Brain pericyte (primary cell): ENCODE results near the gene LHCGR.

Source experiments
- DNase-seq: peaks from one replicate; pipeline ENCODE4 v3.0.0-alpha.2; 2012; ENCODE audit warnings: low read depth, low spot score

Gene LHCGR

GRCh38 chr2:48755473-48755872 is at the start of gene LHCGR:
Gene LHCGR (minus strand): TSS chr2:48755724. CDS start chr2:48755671, 53 bp downstream.
- DNase-seq, result no peak

- no peak for DNase-seq
Observed at GRCh38 chr2:48799601-48800000, 44.1 kb upstream of the LHCGR start.

GRCh38 chr2:48795065-48795464 is 39.5 kb upstream of the LHCGR start:
- no peak for DNase-seq

GRCh38 chr2:48793671-48794070 is 38.1 kb upstream of the LHCGR start:
- DNase-seq, result no peak

GRCh38 chr2:48792030-48792429 is 36.5 kb upstream of the LHCGR start:
- DNase-seq, result no peak

- no peak for DNase-seq
Observed at GRCh38 chr2:48790407-48791170, 35.1 kb upstream of the LHCGR start.

- no peak for DNase-seq
Observed at GRCh38 chr2:48787580-48787979, 32.1 kb upstream of the LHCGR start.

- DNase-seq, result no peak
Observed at GRCh38 chr2:48781366-48781765, 25.8 kb upstream of the LHCGR start.

- no peak for DNase-seq
Observed at GRCh38 chr2:48779019-48779716, 23.6 kb upstream of the LHCGR start.

- DNase-seq, result no peak
Observed at GRCh38 chr2:48774251-48774650, 18.7 kb upstream of the LHCGR start.

GRCh38 chr2:48771241-48772014 is 15.9 kb upstream of the LHCGR start:
- DNase-seq, result no peak

- DNase-seq, result no peak
Observed at GRCh38 chr2:48770181-48770580, 14.7 kb upstream of the LHCGR start.

GRCh38 chr2:48768669-48769068 is 13.1 kb upstream of the LHCGR start:
- DNase-seq, result no peak

- DNase-seq, result no peak
Observed at GRCh38 chr2:48767330-48767729, 11.8 kb upstream of the LHCGR start.

GRCh38 chr2:48760826-48761225 is 5.3 kb upstream of the LHCGR start:
- DNase-seq, result no peak

GRCh38 chr2:48759682-48760081 is 4.2 kb upstream of the LHCGR start:
- DNase-seq, result no peak

GRCh38 chr2:48756289-48756688 is 765 bp upstream of the LHCGR start:
- DNase-seq, result no peak

GRCh38 chr2:48754874-48755273 is 650 bp downstream of the LHCGR start:
- DNase-seq, result no peak

GRCh38 chr2:48753228-48753627 is 2.3 kb downstream of the LHCGR start:
- no peak for DNase-seq

- DNase-seq, result no peak
Observed at GRCh38 chr2:48750128-48750739, 5.3 kb downstream of the LHCGR start.

- no peak for DNase-seq
Observed at GRCh38 chr2:48749291-48750127, 6.0 kb downstream of the LHCGR start.
